ELR (cell line): ENCODE data around the gene OR5B17.
"Not testable (repeated sequence)": the region's sequence is repeated elsewhere in the genome, so short reads cannot be mapped to it uniquely, and the experiment has no call there.

Experiments used
- DNase-seq: peaks from one replicate; pipeline ENCODE4 v3.0.0-alpha.2; 2015; ENCODE audit warnings: low read depth

Gene OR5B17

DNA sequence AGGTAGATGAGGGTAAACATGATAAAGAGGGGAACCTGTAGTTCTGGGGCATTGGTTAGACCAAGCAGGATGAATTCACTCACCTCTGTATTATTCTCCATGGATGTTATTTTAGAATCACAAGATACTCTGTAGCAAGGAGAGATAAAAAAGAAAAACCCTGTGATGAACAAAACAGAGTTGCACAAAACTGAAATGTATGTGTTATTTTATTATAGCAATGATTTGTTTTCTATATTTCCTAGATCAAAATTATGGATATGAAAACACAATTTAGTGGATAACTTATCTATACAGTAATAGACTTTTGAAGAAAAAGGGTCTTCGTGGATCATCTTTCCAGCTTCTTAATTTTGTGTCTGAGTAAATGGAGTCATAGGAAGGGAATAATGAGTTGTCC is at the start of gene OR5B17:
Gene OR5B17, minus strand, starts transcription at position 101 of the 400 bp plus-strand sequence. Its CDS starts 0 bp downstream, at position 101.
- no peak for DNase-seq

DNA sequence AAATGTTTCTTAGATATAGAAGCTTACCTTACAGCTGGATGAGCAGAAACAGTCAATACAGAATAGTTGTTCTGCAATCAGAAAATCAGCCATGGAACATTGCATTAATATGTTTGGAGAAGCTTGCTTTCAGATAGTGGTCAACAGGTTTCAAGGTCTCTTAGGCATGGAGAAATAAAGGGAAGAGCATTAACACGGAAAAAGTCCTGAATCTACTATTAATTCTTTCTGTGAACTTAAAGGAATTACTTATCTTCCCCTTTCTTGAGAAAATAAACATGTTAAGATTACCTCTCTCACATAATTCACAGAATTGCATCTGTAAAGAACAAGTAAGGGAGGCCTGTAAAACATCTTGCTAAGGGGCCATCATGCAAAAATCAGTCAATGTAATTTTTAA is 47.9 kb upstream of the OR5B17 start, which contains the start of gene OR5B3:
Gene OR5B3, minus strand, starts transcription at position 101 of the 400 bp plus-strand sequence. CDS start 3,465 bp downstream, outside the sequence.
- no peak for DNase-seq

- DNase-seq = not testable (repeated sequence)
Observed at GRCh38 chr11:58399622-58400021, 40.8 kb upstream of the OR5B17 start.

- DNase-seq = peak; percentile 19
Observed at GRCh38 chr11:58395581-58395980, 36.7 kb upstream of the OR5B17 start.

DNA sequence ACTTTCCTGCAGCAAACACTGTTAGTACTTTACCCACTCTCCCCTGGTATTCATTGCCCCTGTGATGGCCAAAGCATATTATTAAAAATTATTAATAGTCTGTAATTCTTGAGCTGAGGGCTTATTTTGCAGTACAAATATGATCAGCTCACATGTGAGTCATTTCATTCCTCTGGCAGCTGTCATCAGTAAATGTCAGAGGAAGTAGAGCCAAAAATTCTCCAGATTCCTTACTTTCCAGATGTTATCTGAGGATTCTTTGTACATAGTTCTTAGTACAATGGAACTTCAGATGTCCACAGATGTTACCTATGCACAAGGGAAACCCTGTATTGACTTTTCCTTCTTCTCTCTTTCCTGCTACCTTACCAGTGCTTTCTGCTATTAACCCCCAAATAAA is 35.3 kb upstream of the OR5B17 start:
- DNase-seq = peak; percentile 92

GRCh38 chr11:58392746-58393145 is 33.9 kb upstream of the OR5B17 start:
- DNase-seq = peak; percentile 32

DNA sequence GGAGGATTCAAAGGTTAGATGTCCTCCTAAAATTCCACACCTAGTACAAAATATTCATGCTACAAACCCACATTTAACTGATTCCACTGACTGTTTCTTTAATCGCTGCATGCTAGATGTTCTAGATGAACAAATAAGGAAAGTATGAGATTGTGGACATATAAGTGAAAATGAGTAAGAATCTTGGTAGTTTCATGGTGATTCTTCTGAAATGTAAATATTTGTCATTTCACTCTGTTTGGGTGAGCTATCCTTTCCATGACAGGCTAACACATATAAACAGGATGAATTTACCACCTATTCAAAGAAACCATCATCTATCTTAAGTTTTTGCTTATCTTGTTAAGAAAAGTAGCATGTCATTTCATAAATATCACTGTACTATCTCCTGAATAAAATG is 33.0 kb upstream of the OR5B17 start:
- DNase-seq = peak; percentile 70

- no peak for DNase-seq
Observed at GRCh38 chr11:58390551-58391063, 31.7 kb upstream of the OR5B17 start.

DNA sequence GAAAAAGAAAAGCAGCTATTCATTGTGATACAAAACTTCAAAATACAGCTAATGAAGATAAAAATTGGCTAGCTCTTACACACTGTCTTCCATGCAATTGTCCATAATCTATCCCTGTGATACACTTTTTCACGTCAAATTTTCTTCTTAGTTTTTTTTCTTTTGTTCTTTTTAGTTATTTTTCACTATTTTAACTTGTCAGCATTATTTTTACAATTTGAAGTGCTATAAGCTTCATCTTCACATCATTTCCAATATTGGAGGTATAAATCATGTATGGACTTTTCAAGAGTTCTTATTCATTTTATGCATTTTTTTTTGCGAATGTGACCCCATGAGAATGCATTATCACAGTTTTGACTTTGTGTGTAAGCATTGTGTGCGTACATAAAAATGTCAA is 4.1 kb downstream of the OR5B17 start:
- DNase-seq = no peak

DNA sequence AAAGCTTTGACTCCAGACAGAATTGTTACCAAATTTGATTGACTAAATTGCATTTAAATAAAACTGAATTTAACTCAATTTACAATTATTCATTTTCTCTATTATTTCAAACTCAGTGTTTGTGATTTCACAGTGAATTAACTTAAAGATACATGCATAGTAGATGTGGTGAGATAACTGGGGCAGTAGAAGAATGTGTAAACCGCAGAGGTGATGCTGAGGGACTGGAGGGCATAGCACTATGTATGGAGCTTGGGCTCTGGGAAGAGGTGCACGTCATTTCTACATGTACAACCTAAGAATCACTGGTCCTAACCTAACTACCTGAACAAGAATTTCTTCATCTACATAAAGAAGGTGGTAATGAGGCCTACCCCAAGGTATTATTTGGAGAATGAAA is 13.7 kb downstream of the OR5B17 start:
- no peak for DNase-seq

DNA sequence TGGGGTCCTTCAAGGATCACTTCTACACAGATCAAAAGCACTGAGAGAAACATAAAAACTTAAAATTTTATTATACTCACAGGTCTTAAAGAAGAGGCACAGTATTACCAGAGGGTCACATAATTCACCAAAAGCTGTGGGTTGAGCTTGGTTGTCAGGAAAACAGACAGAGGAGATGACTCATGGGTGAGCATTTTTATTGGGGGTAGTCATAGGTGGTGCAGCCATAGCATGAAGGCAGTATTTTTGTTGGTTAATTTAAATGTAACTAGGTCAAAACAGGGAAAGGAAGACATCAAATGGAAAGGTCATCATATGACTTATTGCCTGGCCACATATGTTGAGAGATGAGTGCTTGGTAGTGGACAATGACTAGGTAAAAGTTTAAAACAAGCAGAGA is 24.2 kb downstream of the OR5B17 start:
- peak; percentile 94 for DNase-seq

DNA sequence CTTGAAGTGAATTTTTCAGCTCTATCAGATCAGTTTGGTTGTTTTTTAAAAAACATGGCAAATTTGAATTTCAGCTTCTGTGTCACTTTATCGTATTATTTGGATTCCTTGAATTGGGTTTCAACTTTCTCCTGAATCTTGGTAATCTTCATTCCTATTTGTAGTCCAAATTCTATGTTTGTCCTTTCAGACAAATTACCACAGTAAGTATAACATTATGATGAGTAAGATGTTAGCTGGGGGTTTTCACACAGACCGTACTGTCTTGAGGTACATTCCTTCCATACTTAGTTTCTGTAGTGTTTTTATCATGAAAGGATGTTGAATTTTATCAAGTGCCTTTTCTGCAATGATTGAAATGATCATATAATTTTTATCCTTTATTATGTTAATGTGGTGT is 28.0 kb downstream of the OR5B17 start:
- peak; percentile 72 for DNase-seq

- DNase-seq = peak; percentile 35
Observed at GRCh38 chr11:58318532-58318931, 40.3 kb downstream of the OR5B17 start.

- DNase-seq = peak; percentile 86
Observed at GRCh38 chr11:58316142-58316541, 42.7 kb downstream of the OR5B17 start.
